HEK293 (cell line): Measurements from ENCODE around the gene SCNN1A.

ENCODE experiments used
- CTCF ChIA-PET: fragments of 350-600 bp; formaldehyde crosslinking; extraction: SDS; loops from one replicate; lab custom pipeline; 2021; ENCODE audit warnings: antibody characterized with exemption; lab: Yijun Ruan, JAX
- POLR2A ChIA-PET: fragments of 300-600 bp; formaldehyde crosslinking; extraction: SDS; loops from one replicate; lab custom pipeline; 2020; ENCODE audit warnings: antibody characterized with exemption, inconsistent platforms; lab: Yijun Ruan, JAX
- H3K27ac ChIP-seq: fragments of 200-500 bp; sonication (Bioruptor generic); 2 replicates; pipeline ENCODE4 v1.5.1; 2014; ENCODE audit warnings: low read depth, low read length, control low read depth, inconsistent platforms; ENCODE audit errors: extremely low read depth
- H3K36me3 ChIP-seq, 2 experiments: fragments of 200-500 bp in 1 of 2; sonication (Bioruptor generic) in 1 of 2; 1 replicate in 1 of 2; 2 replicates in 1 of 2; pipeline ENCODE4 v1.5.1; 2014 to 2017; ENCODE audit warnings: inconsistent platforms in 2 of 2, low read length in 2 of 2; ENCODE audit not compliant: control insufficient read depth in 2 of 2, insufficient read depth in 1 of 2
- H3K4me1 ChIP-seq: fragments of 200-500 bp; sonication (Bioruptor generic); 2 replicates; pipeline ENCODE4 v1.5.1; 2014; ENCODE audit warnings: mild to moderate bottlenecking, low read length, inconsistent platforms; ENCODE audit not compliant: control insufficient read depth, insufficient read depth
- H3K4me3 ChIP-seq: 2 replicates; pipeline ENCODE4 v1.5.1; 2011; ENCODE audit warnings: low read depth, mild to moderate bottlenecking, control low read depth, low read length, moderate library complexity
- H3K9me3 ChIP-seq: fragments of 200-500 bp; sonication (Bioruptor generic); 2 replicates; pipeline ENCODE4 v1.5.1; 2014; ENCODE audit warnings: low read depth, low read length, inconsistent platforms; ENCODE audit not compliant: control insufficient read depth, insufficient read depth
- AEBP2 ChIP-seq: fragments of 450-650 bp; formaldehyde crosslinking; IDR thresholded peaks from 2 replicates; pipeline ENCODE4 v1.5.1; 2016; ENCODE audit warnings: missing biosample characterization, missing genetic modification characterization, borderline replicate concordance
- GFI1B ChIP-seq: fragments of 450-650 bp; formaldehyde crosslinking; IDR thresholded peaks from 2 replicates; pipeline ENCODE4 v1.5.1; 2016; ENCODE audit warnings: missing biosample characterization, missing genetic modification characterization
- GLI2 ChIP-seq: fragments of 450-650 bp; formaldehyde crosslinking; IDR thresholded peaks from 2 replicates; pipeline ENCODE4; 2017; ENCODE audit warnings: missing biosample characterization, missing genetic modification characterization, low read depth, borderline replicate concordance
- GLI4 ChIP-seq: fragments of 450-650 bp; formaldehyde crosslinking; IDR thresholded peaks from 2 replicates; pipeline ENCODE4 v1.5.1; 2016; ENCODE audit warnings: missing biosample characterization, missing genetic modification characterization
- GLIS2 ChIP-seq: fragments of 450-650 bp; formaldehyde crosslinking; IDR thresholded peaks from 2 replicates; pipeline ENCODE4 v1.5.1; 2016; ENCODE audit warnings: missing biosample characterization, missing genetic modification characterization
- HOXD13 ChIP-seq: sonication (generic); formaldehyde crosslinking; IDR thresholded peaks from 2 replicates; pipeline ENCODE4 v1.8.0; 2022; ENCODE audit warnings: missing genetic modification reagents, borderline replicate concordance
- KLF17 ChIP-seq: fragments of 450-650 bp; formaldehyde crosslinking; IDR thresholded peaks from 2 replicates; pipeline ENCODE4 v1.5.1; 2016; ENCODE audit warnings: missing biosample characterization, missing genetic modification characterization
- MEIS1 ChIP-seq: sonication (generic); formaldehyde crosslinking; IDR thresholded peaks from 2 replicates; pipeline ENCODE4 v1.8.1; 2022; ENCODE audit warnings: missing genetic modification reagents, mild to moderate bottlenecking, borderline replicate concordance
- WT1 ChIP-seq: fragments of 450-650 bp; formaldehyde crosslinking; IDR thresholded peaks from 2 replicates; pipeline ENCODE4 v1.5.1; 2016; ENCODE audit warnings: missing biosample characterization, missing genetic modification characterization
- ZBTB8A ChIP-seq: fragments of 450-650 bp; formaldehyde crosslinking; IDR thresholded peaks from 2 replicates; pipeline ENCODE4 v1.5.1; 2016; ENCODE audit warnings: missing biosample characterization, missing genetic modification characterization
- ZNF133 ChIP-seq: fragments of 450-650 bp; formaldehyde crosslinking; IDR thresholded peaks from 2 replicates; pipeline ENCODE4 v1.5.1; 2016; ENCODE audit warnings: missing biosample characterization, missing genetic modification characterization
- ZNF155 ChIP-seq: fragments of 450-650 bp; formaldehyde crosslinking; IDR thresholded peaks from 2 replicates; pipeline ENCODE4 v1.5.1; 2016; ENCODE audit warnings: missing biosample characterization, missing genetic modification characterization
- ZNF184 ChIP-seq: fragments of 450-650 bp; IDR thresholded peaks from 2 replicates; pipeline ENCODE4 v1.5.1; 2018; ENCODE audit warnings: missing biosample characterization, mild to moderate bottlenecking, missing genetic modification characterization
- ZNF19 ChIP-seq: fragments of 450-650 bp; formaldehyde crosslinking; IDR thresholded peaks from 2 replicates; pipeline ENCODE4; 2016; ENCODE audit warnings: missing biosample characterization, missing genetic modification characterization, low read depth
- ZNF362 ChIP-seq: fragments of 450-650 bp; formaldehyde crosslinking; IDR thresholded peaks from 2 replicates; pipeline ENCODE4 v1.5.1; 2016; ENCODE audit warnings: missing biosample characterization, missing genetic modification characterization
- ZNF37A ChIP-seq: fragments of 450-650 bp; IDR thresholded peaks from 2 replicates; pipeline ENCODE4 v1.5.1; 2018; ENCODE audit warnings: missing biosample characterization, missing genetic modification characterization
- ZNF501 ChIP-seq: fragments of 450-650 bp; formaldehyde crosslinking; IDR thresholded peaks from 2 replicates; pipeline ENCODE4 v1.5.1; 2016; ENCODE audit warnings: missing biosample characterization, missing genetic modification characterization
- ZNF518A ChIP-seq: fragments of 450-650 bp; formaldehyde crosslinking; conservative IDR thresholded peaks from 2 replicates; pipeline ENCODE4 v1.5.1; 2016; ENCODE audit warnings: low read depth, missing biosample characterization, missing genetic modification characterization
- ZNF621 ChIP-seq: fragments of 450-650 bp; formaldehyde crosslinking; IDR thresholded peaks from 2 replicates; pipeline ENCODE4 v1.5.1; 2017; ENCODE audit warnings: missing biosample characterization, missing genetic modification characterization
- ZNF624 ChIP-seq: fragments of 450-650 bp; formaldehyde crosslinking; IDR thresholded peaks from 2 replicates; pipeline ENCODE4 v1.5.1; 2017; ENCODE audit warnings: missing biosample characterization, missing genetic modification characterization
- ZNF776 ChIP-seq: fragments of 450-650 bp; formaldehyde crosslinking; IDR thresholded peaks from 2 replicates; pipeline ENCODE4 v1.5.0; 2017; ENCODE audit warnings: missing biosample characterization, missing genetic modification characterization, borderline replicate concordance
- ZNF843 ChIP-seq: fragments of 450-650 bp; formaldehyde crosslinking; IDR thresholded peaks from 2 replicates; pipeline ENCODE4 v1.5.1; 2016; ENCODE audit warnings: missing biosample characterization, missing genetic modification characterization
- ZXDB ChIP-seq: fragments of 450-650 bp; formaldehyde crosslinking; IDR thresholded peaks from 2 replicates; pipeline ENCODE4 v1.5.1; 2016; ENCODE audit warnings: missing biosample characterization, missing genetic modification characterization

SCNN1A gene

GRCh38 chr12:6407236-6407954 is 32.0 kb upstream of the SCNN1A start (continued):
- no peak for TF ChIP-seq ZNF155 (tag by site-specific recombination)
- peak; percentile 84 for TF ChIP-seq ZXDB
- no peak for TF ChIP-seq ZNF362 (tag by site-specific recombination)
- no peak for TF ChIP-seq GLI4 (tag by site-specific recombination)
- no peak for TF ChIP-seq ZNF843
- no peak for TF ChIP-seq ZNF776 (tag by site-specific recombination)

- Histone ChIP-seq H3K27ac (no peak overlapping the region), H3K9me3 (no peaks in the 10 kb centered on the region), H3K4me1 (no peaks in the 10 kb centered on the region), H3K36me3 (no peaks in the 10 kb centered on the region), H3K4me3 (no peak overlapping the region)
- ChIA-PET POLR2A (no interaction called here), CTCF (no interaction called here)
- TF ChIP-seq ZNF19 (tag by site-specific recombination) (no peak), ZNF184 (no peak), HOXD13 (no peak), ZNF518A (tag by site-specific recombination) (no peak), GLIS2 (no peak), ZNF133 (tag by site-specific recombination) (no peak), GLI2 (no peak), KLF17 (tag by site-specific recombination) (no peak)
These were observed 30.6 kb upstream of the SCNN1A start for GRCh38 chr12:6405963-6406362.

- POLR2A ChIA-PET = interaction anchor here (0.7 kb wide), 1 partner anchor 9 kb away, joined by 3 read pairs; no protein-coding TSS in a partner anchor
- no peaks in the 10 kb centered on the region for H3K4me1 ChIP-seq
- no peak overlapping the region for H3K4me3 ChIP-seq
- no peak for TF ChIP-seq MEIS1 (CRISPR knock-in tag)
- TF ChIP-seq WT1 (tag by site-specific recombination) = no peak
- TF ChIP-seq ZNF621 = no peak
- TF ChIP-seq ZNF501 (tag by site-specific recombination) = no peak
- no peak for TF ChIP-seq ZBTB8A (tag by site-specific recombination)
- no peak for TF ChIP-seq GFI1B
- TF ChIP-seq AEBP2 = no peak
- no peak for TF ChIP-seq ZNF624 (tag by site-specific recombination)
- no peak for TF ChIP-seq ZNF37A (tag by site-specific recombination)
- no peaks in the 10 kb centered on the region for H3K9me3 ChIP-seq
- H3K36me3 ChIP-seq = no peaks in the 10 kb centered on the region
- H3K27ac ChIP-seq = no peak overlapping the region
- CTCF ChIA-PET = interaction anchor here (0.6 to 1.1 kb wide), 3 partner anchors 37 to 377 kb away, joined by 3 to 5 read pairs (median 3); no protein-coding TSS in a partner anchor
These were observed 29.0 kb upstream of the SCNN1A start for GRCh38 chr12:6404390-6404789.
